Omental fat pad (tissue), 4 donors: ENCODE measurements around the gene SCLT1. TPM values are rescaled to one million over a fixed set of nuclear protein-coding genes. Genes with fewer than 3 reads are reported as not detected.

ENCODE experiments used
- ATAC-seq: fragments of 150-250 bp; one replicate; pipeline ENCODE4 v1.9.1; 2016; ENCODE audit warnings: mild to moderate bottlenecking, moderate library complexity; ENCODE audit not compliant: low FRiP score
- DNase-seq: peaks from one replicate; pipeline ENCODE4 v3.0.0-alpha.2; 2019; ENCODE audit warnings: low spot score
- total RNA-seq, 4 donors: library from RNA; depleted of rRNA; stranded (reverse); fragments of >200 nt; gene quantifications; one replicate each; pipeline ENCODE4 v1.1.0, GENCODE V29; 2016
- TF ChIP-seq, protein P1 (sequence below), 3 donors: fragments of 450-650 bp; IDR thresholded peaks; one replicate each; pipeline ENCODE4 v1.5.1; 2016 to 2017; ENCODE audit warnings: antibody characterized with exemption in 3 of 3, mild to moderate bottlenecking in 3 of 3, moderate library complexity in 2 of 3

SCLT1 gene
- total RNA-seq, 4 donors from 2014 or later = 7.9 to 27.5 (median 16.8) TPM

GRCh38 chr4:128946916-128947315 lies 146.4 kb downstream of the SCLT1 start:
- no peak for ATAC-seq
- TF ChIP-seq, protein P1, sequence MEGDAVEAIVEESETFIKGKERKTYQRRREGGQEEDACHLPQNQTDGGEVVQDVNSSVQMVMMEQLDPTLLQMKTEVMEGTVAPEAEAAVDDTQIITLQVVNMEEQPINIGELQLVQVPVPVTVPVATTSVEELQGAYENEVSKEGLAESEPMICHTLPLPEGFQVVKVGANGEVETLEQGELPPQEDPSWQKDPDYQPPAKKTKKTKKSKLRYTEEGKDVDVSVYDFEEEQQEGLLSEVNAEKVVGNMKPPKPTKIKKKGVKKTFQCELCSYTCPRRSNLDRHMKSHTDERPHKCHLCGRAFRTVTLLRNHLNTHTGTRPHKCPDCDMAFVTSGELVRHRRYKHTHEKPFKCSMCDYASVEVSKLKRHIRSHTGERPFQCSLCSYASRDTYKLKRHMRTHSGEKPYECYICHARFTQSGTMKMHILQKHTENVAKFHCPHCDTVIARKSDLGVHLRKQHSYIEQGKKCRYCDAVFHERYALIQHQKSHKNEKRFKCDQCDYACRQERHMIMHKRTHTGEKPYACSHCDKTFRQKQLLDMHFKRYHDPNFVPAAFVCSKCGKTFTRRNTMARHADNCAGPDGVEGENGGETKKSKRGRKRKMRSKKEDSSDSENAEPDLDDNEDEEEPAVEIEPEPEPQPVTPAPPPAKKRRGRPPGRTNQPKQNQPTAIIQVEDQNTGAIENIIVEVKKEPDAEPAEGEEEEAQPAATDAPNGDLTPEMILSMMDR (IDR thresholded peaks at IDR 0.05) = no peak
- DNase-seq = no peak

GRCh38 chr4:128942607-128943006 lies 150.7 kb downstream of the SCLT1 start:
- TF ChIP-seq, protein P1 (IDR thresholded peaks at IDR 0.05) = no peak
- no peak for ATAC-seq
- no peak for DNase-seq

- TF ChIP-seq, protein P1 (IDR thresholded peaks at IDR 0.05) = no peak
- DNase-seq (no peak), ATAC-seq (no peak)
Measured at GRCh38 chr4:128940971-128941370, 152.4 kb downstream of the SCLT1 start.

DNA sequence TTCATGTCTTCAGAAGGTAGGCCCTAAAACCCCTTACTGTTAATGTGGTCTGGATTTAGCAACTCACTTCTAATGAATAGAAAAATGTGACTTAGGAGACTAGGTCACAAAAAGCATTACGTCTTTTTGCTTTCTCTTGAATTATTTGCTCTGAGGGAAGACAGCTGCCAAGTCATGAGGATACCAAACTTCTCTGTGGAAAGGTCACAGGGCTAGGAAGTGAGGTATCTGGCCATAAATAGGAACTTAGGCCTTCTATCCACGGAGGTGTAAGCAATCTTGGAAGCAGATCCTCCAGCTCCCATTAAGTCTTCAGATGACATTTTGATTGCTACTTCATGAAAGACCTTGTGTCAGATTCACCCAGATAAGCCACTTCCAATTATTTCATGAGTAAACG lies 163.3 kb downstream of the SCLT1 start:
- ATAC-seq (no peak), DNase-seq (no peak)
- TF ChIP-seq, protein P1 (IDR thresholded peaks at IDR 0.05) = no peak

DNA sequence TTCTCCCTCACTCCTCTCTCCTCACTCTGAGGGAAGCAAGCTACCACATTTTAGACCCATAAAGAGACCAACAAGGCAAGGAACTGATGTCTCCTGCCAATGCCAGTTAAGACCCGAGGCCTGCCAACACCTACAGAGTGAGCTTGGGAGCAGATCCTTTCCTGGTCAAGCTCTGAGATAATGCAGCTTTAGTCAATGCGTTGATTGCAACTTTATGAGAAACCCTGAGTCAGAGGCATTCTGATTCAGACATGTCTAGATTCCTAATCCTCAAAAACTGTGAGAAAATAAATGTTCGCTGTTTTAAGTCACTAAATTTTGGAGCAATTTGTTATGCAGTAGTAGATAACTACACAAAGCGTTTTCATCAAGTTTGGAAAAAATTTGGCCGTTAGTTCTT lies 168.4 kb downstream of the SCLT1 start:
- ATAC-seq (no peak), DNase-seq (no peak)
- TF ChIP-seq, protein P1 (IDR thresholded peaks at IDR 0.05) = no peak

- no peak for ATAC-seq
- TF ChIP-seq, protein P1 (IDR thresholded peaks at IDR 0.05) = no peak
- DNase-seq = no peak
Measured at GRCh38 chr4:128921954-128922353, 171.4 kb downstream of the SCLT1 start.

DNA sequence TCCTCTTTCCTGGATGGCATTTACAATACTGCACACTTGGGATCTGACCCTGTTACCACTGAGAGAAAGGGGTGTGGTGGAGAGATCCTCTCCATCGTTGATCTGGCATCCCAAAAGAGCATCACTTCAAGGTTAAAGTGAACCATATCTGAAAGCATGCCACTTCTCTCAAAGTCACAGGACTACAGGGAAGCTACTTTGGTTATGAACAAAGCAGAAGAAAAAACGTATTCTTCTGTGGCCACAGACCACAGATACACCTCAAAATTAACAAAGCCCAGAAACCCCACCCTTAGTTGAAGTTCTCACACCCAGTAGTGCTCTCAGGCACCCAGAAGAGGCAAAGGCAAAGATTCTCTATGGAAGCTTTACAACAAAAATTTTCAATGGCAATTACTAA lies 175.6 kb downstream of the SCLT1 start:
- ATAC-seq = no peak
- DNase-seq = no peak
- TF ChIP-seq, protein P1 (IDR thresholded peaks at IDR 0.05) = no peak
